Activated CD4-positive, alpha-beta T cell treated with anti-CD3 and anti-CD28 coated beads for 36 hours (primary cell): ENCODE data around the gene SLC15A5. TPM values are rescaled to one million over a fixed set of nuclear protein-coding genes. Genes with fewer than 3 reads are reported as not detected.

ENCODE experiments used
- total RNA-seq, 2 experiments: library from RNA; stranded (reverse); gene quantifications; one replicate each; pipeline ENCODE4 v1.2.3, GENCODE V29; 2021

SLC15A5 gene
- total RNA-seq, 2 experiments from 2014 or later, result not detected

Other genes starting within 250 kb of the SLC15A5 start
- gene MGST1, start 70.0 kb upstream of the SLC15A5 start, total RNA-seq, result not detected